H1 (cell line): ENCODE data around the gene FERMT2.

Source experiments
- ASH2L ChIP-seq: fragments of 200-600, 300-600 bp; sonication (generic); IDR thresholded peaks from one replicate; pipeline ENCODE4 v1.7.1; 2017; ENCODE audit warnings: low read length
- ATF2 ChIP-seq: IDR thresholded peaks from 2 replicates; pipeline ENCODE4 v1.6.1; 2012; ENCODE audit warnings: low read length, inconsistent platforms
- CREB1 ChIP-seq: IDR thresholded peaks from 2 replicates; pipeline ENCODE4 v1.6.1; 2012; ENCODE audit warnings: inconsistent platforms
- CTCF ChIP-seq, 3 experiments: IDR thresholded peaks; 1 replicate in 2 of 3; 2 replicates in 1 of 3; pipeline versions ENCODE4 v1.5.1 to v1.6.1; 2011; ENCODE audit warnings: low read length in 3 of 3, mild to moderate bottlenecking in 3 of 3, inconsistent platforms in 2 of 3, low read depth in 1 of 3, moderate library complexity in 1 of 3; ENCODE audit not compliant: insufficient read depth in 1 of 3; ENCODE audit errors: control extremely low read depth in 1 of 3
- EGR1 ChIP-seq: IDR thresholded peaks from 2 replicates; pipeline ENCODE4 v1.6.1; 2011; ENCODE audit warnings: low read depth, low read length, borderline replicate concordance
- EZH2 ChIP-seq: fragments of 200-600 bp; sonication (generic); IDR thresholded peaks from 2 replicates; pipeline ENCODE4 v1.7.1; 2012; ENCODE audit warnings: low read depth, mild to moderate bottlenecking, moderate library complexity, low read length, inconsistent platforms; ENCODE audit not compliant: severe bottlenecking
- GABPA ChIP-seq: IDR thresholded peaks from 2 replicates; pipeline ENCODE4 v1.6.1; 2011; ENCODE audit warnings: mild to moderate bottlenecking, low read length, moderate library complexity, borderline replicate concordance; ENCODE audit not compliant: insufficient read depth
- JUND ChIP-seq: IDR thresholded peaks from 2 replicates; pipeline ENCODE4 v1.6.1; 2011; ENCODE audit warnings: mild to moderate bottlenecking, improper control_type of control experiment, low read length
- MAX ChIP-seq: IDR thresholded peaks from 2 replicates; pipeline ENCODE4 v1.6.1; 2012; ENCODE audit warnings: inconsistent platforms
- SAP30 ChIP-seq: fragments of 300-600 bp; sonication (generic); IDR thresholded peaks from 2 replicates; pipeline ENCODE4 v1.7.1; 2012; ENCODE audit warnings: low read length, moderate library complexity, mild to moderate bottlenecking, inconsistent platforms; ENCODE audit not compliant: insufficient read depth, insufficient replicate concordance
- SP1 ChIP-seq: IDR thresholded peaks from 2 replicates; pipeline ENCODE4 v1.6.1; 2011; ENCODE audit warnings: low read depth, low read length
- ZNF274 ChIP-seq: IDR thresholded peaks from 2 replicates; pipeline ENCODE4 v1.7.0; 2012; ENCODE audit warnings: low read length, borderline replicate concordance; ENCODE audit errors: extremely low read depth

- TF ChIP-seq MAX: no peak
- TF ChIP-seq ASH2L: no peak
- TF ChIP-seq CTCF (IDR thresholded peaks at IDR 0.05; ENCODE audit: control extremely low read depth in 1 of 3, insufficient read depth in 1 of 3, low read depth in 1 of 3, low read length in 3 of 3): no peak
- no peak for TF ChIP-seq CREB1
- TF ChIP-seq SP1: no peak
- no peak for TF ChIP-seq GABPA
- TF ChIP-seq ATF2: no peak
- no peak for TF ChIP-seq ZNF274
- TF ChIP-seq EGR1: no peak
- no peak for TF ChIP-seq SAP30
- no peak for TF ChIP-seq JUND
- no peak for TF ChIP-seq EZH2
Measured at GRCh38 chr14:52988139-52988538, 37.3 kb upstream of the FERMT2 start.
